Chondrocyte (in vitro differentiated cells): ENCODE results near the gene STRIT1. TPM values are rescaled to one million over a fixed set of nuclear protein-coding genes. Genes with fewer than 3 reads are reported as not detected.

Experiments
- DNase-seq: peaks from one replicate; pipeline ENCODE4 v3.0.0; 2021; ENCODE audit warnings: mixed read lengths, low spot score
- H3K27ac Mint-ChIP-seq: one replicate; pipeline ENCODE4 v1.8.0; 2021; ENCODE audit warnings: mild to moderate bottlenecking, moderate library complexity, mixed read lengths; ENCODE audit not compliant: unreplicated experiment
- H3K27me3 Mint-ChIP-seq: 2 replicates; pipeline ENCODE4 v1.8.0; 2021; ENCODE audit warnings: low read depth, mixed read lengths
- H3K36me3 Mint-ChIP-seq: 2 replicates; pipeline ENCODE4 v1.8.0; 2021; ENCODE audit warnings: low read depth, mixed read lengths
- H3K4me1 Mint-ChIP-seq: 2 replicates; pipeline ENCODE4 v1.8.0; 2021; ENCODE audit warnings: low read depth, mild to moderate bottlenecking, mixed read lengths
- H3K4me3 Mint-ChIP-seq: one replicate; pipeline ENCODE4 v1.8.0; 2021; ENCODE audit warnings: mild to moderate bottlenecking, moderate library complexity, mixed read lengths; ENCODE audit not compliant: unreplicated experiment
- H3K9me3 Mint-ChIP-seq: 2 replicates; pipeline ENCODE4 v1.8.0; 2021; ENCODE audit warnings: low read depth, mixed read lengths
- total RNA-seq: library from RNA; stranded (reverse); gene quantifications from 3 replicates; pipeline ENCODE4 v1.2.1, GENCODE V29; 2021
- TF ChIP-seq, protein P1 (sequence below): fragments of 200-600 bp; sonication (generic); IDR thresholded peaks from 2 replicates; pipeline ENCODE4 v1.5.0; 2021; ENCODE audit warnings: antibody characterized with exemption, mild to moderate bottlenecking, moderate library complexity

The STRIT1 gene
- total RNA-seq, 1 donor from 2014 or later, result not detected

DNA sequence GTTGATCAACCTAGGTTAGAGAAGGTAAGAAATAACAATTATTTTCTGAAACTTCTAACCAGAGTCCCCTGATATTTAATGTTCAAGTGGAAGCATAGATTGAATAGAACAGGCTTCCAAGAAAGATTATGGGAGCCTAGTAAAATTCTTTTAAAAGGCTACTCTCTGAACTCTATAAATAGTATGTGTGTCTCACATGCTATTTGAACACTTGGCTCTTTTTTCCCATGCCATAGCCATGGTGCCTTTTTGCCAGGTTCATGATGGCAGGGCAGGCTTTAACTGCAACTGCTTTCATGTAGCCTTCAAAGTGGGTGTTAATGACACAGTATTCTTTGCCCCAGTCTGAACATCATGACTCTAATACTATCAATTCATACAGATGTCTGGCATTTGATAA is 22.9 kb upstream of the STRIT1 start:
- H3K4me1 Mint-ChIP-seq, result peaks cover 10% of the 10 kb centered on the region
- no peak for DNase-seq
- no peaks in the 10 kb centered on the region for H3K27me3 Mint-ChIP-seq
- H3K27ac Mint-ChIP-seq, result no peak overlapping the region
- H3K36me3 Mint-ChIP-seq, result no peaks in the 10 kb centered on the region
- no peaks in the 10 kb centered on the region for H3K9me3 Mint-ChIP-seq
- TF ChIP-seq, protein P1, sequence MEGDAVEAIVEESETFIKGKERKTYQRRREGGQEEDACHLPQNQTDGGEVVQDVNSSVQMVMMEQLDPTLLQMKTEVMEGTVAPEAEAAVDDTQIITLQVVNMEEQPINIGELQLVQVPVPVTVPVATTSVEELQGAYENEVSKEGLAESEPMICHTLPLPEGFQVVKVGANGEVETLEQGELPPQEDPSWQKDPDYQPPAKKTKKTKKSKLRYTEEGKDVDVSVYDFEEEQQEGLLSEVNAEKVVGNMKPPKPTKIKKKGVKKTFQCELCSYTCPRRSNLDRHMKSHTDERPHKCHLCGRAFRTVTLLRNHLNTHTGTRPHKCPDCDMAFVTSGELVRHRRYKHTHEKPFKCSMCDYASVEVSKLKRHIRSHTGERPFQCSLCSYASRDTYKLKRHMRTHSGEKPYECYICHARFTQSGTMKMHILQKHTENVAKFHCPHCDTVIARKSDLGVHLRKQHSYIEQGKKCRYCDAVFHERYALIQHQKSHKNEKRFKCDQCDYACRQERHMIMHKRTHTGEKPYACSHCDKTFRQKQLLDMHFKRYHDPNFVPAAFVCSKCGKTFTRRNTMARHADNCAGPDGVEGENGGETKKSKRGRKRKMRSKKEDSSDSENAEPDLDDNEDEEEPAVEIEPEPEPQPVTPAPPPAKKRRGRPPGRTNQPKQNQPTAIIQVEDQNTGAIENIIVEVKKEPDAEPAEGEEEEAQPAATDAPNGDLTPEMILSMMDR, result no peak
- no peak overlapping the region for H3K4me3 Mint-ChIP-seq

DNA sequence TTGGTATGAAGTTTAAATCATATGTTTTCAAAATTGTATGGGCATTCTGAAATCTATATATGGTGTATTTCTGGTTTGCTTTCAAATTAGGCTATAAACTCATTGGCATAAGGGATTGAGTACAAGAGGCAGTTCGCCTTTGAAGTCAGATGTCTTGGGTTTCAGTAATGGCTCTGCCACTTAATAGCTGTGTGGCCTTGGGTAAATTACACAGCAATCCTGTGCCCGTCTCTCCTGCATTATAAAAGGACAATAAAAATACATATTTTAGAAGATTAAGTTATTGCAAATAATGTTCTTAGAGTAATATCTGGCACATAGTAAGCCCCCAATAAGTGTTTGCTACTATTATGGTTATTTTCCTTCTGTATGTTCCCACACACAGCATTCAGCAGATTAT is 20.4 kb upstream of the STRIT1 start:
- TF ChIP-seq, protein P1, result no peak
- H3K27me3 Mint-ChIP-seq, result no peaks in the 10 kb centered on the region
- no peak overlapping the region for H3K4me3 Mint-ChIP-seq
- H3K9me3 Mint-ChIP-seq, result no peaks in the 10 kb centered on the region
- H3K36me3 Mint-ChIP-seq, result no peaks in the 10 kb centered on the region
- H3K4me1 Mint-ChIP-seq, result peaks cover 10% of the 10 kb centered on the region
- H3K27ac Mint-ChIP-seq, result no peak overlapping the region
- DNase-seq, result no peak

DNA sequence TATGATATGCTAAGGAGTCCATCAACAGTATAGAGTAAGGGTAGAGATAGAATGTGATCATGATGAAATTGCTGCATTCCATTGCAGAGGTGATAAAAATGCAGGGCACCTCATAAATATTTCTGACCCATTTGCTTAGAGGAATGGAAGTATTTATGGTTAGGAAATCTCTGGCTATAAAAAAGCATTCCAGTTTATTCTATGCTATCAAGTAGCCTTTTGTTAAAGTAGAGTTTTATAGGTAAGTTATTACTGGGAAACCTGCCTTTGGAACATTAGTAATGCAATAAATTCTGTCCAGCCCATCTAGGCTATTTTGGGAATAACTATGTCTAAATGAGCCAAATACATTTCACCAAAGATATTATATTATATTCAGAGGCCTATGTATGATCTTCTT is 19.8 kb upstream of the STRIT1 start:
- no peak overlapping the region for H3K4me3 Mint-ChIP-seq
- no peaks in the 10 kb centered on the region for H3K36me3 Mint-ChIP-seq
- peaks cover 10% of the 10 kb centered on the region for H3K4me1 Mint-ChIP-seq
- no peaks in the 10 kb centered on the region for H3K9me3 Mint-ChIP-seq
- no peak overlapping the region for H3K27ac Mint-ChIP-seq
- DNase-seq, result no peak
- no peaks in the 10 kb centered on the region for H3K27me3 Mint-ChIP-seq
- TF ChIP-seq, protein P1, result no peak

DNA sequence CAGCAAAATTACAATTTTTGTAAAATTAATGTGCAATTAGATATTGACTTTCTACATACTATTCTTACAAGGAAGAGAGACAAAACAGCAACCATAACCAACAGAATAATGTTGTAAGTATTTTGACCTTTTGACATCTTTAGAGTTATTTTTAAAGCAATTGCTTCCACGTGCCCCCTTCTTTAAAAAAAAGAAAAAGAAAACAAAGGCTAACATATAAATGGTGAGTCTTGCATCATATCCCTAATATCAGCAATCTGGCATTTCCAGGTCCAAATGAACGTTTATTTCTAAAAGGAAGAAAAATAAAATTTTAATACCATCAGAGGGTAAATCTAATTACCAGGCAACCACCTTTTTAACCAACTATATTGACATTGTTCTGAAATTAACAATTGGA is 19.3 kb upstream of the STRIT1 start:
- Mint-ChIP-seq H3K9me3 (no peaks in the 10 kb centered on the region), H3K27ac (peak overlapping the region; percentile 27), H3K4me3 (no peak overlapping the region), H3K36me3 (no peaks in the 10 kb centered on the region), H3K27me3 (no peaks in the 10 kb centered on the region), H3K4me1 (peaks cover 10% of the 10 kb centered on the region)
- no peak for DNase-seq
- TF ChIP-seq, protein P1, result no peak

DNA sequence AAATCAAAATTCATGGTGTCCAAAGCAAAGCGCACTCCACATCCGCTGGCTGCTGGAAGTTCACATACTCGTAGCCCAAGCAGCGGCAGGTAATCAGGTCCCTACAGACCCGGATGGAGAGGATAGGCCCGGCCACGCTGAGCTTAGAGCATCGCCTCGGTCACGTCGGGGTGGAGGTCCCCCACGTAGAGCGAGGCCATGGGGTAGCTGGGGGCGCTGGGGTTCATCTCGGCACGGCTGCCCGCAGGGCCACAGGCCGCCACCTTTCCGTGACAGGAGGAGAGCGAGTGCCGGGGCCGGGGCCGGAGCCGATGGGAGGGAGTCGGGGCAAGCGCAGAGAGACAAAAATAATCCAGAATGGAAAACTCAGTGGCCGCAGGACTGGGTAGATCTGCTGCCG is 16.1 kb upstream of the STRIT1 start:
- TF ChIP-seq, protein P1, result no peak
- DNase-seq, result peak; percentile 92
- H3K9me3 Mint-ChIP-seq, result no peaks in the 10 kb centered on the region
- H3K27ac Mint-ChIP-seq, result no peak overlapping the region
- H3K36me3 Mint-ChIP-seq, result no peaks in the 10 kb centered on the region
- no peak overlapping the region for H3K4me3 Mint-ChIP-seq
- H3K27me3 Mint-ChIP-seq, result no peaks in the 10 kb centered on the region
- peaks cover 10% of the 10 kb centered on the region for H3K4me1 Mint-ChIP-seq
